ENCODE results near the gene ELF1.
A peak's percentile ranks its signal among the peaks of the same experiment; 100 is the strongest.
"Not testable (repeated sequence)": the region's sequence is repeated elsewhere in the genome, so short reads cannot be mapped to it uniquely, and the experiment has no call there.

Gene ELF1

DNA sequence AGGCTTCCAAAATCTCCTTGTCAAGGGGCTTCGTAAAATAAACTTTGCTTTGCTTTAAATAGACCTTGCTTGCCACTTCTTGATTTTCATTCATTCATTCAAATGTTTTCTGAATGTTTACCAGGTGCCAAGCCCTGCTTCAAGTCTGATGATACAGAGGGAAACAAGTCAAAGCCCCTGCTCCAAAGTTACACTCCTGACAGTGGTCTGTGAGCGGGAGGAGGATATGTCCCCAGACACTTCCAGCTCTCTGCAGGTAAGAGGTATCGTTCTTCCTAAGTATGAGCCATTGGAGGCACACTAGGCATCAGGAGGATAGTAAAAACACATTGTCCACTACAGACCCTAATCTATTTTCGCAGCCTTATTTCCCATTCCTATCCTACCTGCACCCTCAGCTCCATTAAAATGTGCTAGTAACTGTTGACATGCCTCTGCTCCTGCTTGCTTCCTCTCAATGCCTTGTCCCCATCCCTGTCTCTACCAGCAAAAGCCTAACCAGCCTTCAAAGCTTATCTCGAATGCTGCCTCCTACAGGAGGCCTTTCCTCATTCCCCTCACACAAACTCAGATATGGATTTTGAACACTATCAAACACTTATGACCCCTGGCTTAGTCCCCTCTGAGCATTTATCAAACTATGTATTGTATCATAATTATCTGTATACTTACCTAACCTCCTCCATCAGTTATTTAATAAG lies 36.0 kb upstream of the ELF1 start:
- in situ Hi-C loops (cut with HindIII; ENCODE audit: low sequenced_read_pairs) = no loop called here
- TF ChIP-seq, protein P1, sequence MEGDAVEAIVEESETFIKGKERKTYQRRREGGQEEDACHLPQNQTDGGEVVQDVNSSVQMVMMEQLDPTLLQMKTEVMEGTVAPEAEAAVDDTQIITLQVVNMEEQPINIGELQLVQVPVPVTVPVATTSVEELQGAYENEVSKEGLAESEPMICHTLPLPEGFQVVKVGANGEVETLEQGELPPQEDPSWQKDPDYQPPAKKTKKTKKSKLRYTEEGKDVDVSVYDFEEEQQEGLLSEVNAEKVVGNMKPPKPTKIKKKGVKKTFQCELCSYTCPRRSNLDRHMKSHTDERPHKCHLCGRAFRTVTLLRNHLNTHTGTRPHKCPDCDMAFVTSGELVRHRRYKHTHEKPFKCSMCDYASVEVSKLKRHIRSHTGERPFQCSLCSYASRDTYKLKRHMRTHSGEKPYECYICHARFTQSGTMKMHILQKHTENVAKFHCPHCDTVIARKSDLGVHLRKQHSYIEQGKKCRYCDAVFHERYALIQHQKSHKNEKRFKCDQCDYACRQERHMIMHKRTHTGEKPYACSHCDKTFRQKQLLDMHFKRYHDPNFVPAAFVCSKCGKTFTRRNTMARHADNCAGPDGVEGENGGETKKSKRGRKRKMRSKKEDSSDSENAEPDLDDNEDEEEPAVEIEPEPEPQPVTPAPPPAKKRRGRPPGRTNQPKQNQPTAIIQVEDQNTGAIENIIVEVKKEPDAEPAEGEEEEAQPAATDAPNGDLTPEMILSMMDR (IDR thresholded peaks at IDR 0.05; ENCODE audit: low read depth, low read length) = peak; percentile 36
- DNase-seq (ENCODE audit: low read depth, low spot score) = no peak
- H3K4me3 ChIP-seq (ENCODE audit: low read depth, low read length) = no peak overlapping the region

DNA sequence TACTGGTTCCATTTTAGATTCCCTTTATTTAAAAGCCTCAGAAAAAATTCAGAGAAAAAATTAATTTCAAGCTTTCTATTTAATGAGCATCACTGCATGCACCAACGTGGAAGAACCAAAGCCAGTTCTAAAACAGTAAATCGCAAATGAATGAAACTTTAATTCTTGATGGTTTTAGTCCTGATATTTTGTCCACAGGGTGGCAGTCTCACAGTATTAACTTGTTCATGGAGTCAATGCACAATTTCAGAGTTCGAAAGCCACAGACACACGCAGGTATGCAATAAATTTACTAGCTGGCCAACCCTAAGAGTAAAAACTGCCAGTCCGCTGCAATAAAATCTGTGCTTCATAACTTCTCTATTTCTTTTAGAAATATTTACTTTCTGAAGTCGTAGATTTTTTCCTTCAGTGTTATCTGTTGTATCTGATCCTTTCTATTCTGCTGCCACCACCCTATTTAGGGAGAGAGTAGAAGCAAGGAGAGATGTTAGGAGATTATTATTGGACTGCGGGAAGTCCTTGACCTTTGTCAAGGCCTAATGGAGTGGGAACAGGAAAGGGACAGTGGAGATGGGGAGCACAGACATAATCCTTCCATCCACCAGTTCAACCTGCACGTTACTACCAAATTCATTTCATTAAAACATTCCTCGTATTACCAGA lies 35.2 kb upstream of the ELF1 start:
- H3K4me3 ChIP-seq (ENCODE audit: low read depth, low read length) = no peak overlapping the region
- in situ Hi-C loops (cut with HindIII; ENCODE audit: low sequenced_read_pairs) = no loop called here
- TF ChIP-seq, protein P1 (IDR thresholded peaks at IDR 0.05; ENCODE audit: low read depth, low read length) = peak; percentile 46
- DNase-seq (ENCODE audit: low read depth, low spot score) = peak; percentile 61

DNA sequence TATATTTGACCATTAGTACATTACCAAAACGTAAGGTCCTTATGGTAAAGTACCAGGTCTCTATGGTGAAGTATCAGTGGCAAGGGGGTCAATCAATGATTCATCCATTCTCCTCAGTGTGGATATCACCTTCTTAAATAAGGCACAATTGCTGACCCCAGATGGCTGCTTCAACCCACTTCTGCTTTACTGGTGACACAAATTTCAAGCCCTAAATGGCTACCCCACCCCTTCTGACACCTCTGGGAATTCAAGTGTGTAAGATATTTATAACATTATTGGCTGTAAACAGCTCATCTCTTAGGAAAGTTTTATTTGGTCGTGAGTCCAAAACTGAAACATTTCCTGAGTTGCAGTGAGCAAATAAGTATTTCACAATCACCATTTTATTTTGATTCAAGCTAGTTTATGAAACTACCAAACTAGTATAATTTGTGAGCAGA lies 34.3 kb upstream of the ELF1 start:
- H3K4me3 ChIP-seq (ENCODE audit: low read depth, low read length) = no peak overlapping the region
- no peak for DNase-seq (ENCODE audit: low read depth, low spot score)
- TF ChIP-seq, protein P1 (IDR thresholded peaks at IDR 0.05; ENCODE audit: low read depth, low read length) = no peak
- in situ Hi-C loops (cut with HindIII; ENCODE audit: low sequenced_read_pairs) = no loop called here

DNA sequence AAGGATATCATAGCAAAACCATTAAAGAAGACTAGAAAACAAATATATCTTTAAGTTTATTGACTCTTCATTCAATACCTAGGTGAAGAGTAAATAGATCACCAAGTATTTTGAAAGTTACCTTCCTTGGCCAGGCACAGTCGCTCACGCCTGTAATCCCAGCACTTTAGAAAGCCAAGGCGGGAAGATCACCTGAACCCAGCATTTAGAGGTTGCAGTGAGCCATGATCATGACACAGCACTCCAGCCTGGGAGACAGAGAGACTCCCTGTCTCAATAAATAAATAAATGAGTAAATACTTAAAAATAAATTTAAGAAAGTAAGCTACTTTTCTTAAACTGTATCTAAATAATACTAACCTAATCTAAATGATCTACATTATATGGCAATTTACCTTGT lies 33.3 kb upstream of the ELF1 start:
- in situ Hi-C loops (cut with HindIII; ENCODE audit: low sequenced_read_pairs) = no loop called here
- DNase-seq (ENCODE audit: low read depth, low spot score) = no peak
- H3K4me3 ChIP-seq (ENCODE audit: low read depth, low read length) = no peak overlapping the region
- TF ChIP-seq, protein P1 (IDR thresholded peaks at IDR 0.05; ENCODE audit: low read depth, low read length) = no peak

DNA sequence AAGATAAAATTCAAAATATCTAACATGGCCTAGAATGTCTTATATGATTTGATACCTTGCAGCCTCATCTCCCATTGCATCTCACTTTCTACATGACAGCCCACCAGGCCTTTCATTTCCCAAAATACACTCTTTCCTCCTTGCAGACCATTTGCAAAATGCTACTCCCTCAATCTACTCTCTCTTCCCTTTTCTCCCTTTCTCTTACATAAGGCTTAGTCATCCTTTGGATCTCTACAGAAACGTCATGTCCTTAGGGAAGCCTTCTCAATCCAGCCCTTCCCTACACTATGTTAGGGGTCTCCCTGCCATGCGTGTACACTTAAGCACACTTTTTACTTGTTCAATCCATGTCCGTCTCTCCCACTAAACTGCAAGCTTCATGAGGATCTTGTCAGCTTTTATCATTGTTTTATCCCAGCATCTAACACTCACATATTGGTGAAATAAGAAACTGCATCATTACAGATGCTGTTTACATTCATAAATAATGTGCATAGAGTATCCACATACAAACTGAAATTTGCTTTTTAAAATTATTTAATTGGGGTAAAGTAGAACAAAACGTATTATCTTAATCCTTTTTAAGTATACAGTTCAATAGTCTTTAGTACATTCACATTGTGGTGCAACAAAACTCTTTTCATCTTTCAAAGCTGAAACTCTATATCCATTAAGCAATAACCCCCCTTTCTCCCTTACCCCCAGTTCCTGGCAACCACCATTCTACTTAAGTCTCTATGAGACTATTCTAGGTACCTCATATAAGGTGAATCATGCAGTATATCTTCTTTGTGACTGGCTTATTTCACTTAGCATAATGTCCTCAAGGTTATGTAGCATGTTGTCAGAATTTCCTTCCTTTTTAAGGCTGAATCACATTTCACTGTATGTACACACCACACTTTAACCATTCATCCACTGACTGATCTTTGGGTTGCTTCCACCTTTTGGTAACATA lies 30.6 kb upstream of the ELF1 start:
- in situ Hi-C loops (cut with HindIII; ENCODE audit: low sequenced_read_pairs) = no loop called here
- no peak overlapping the region for H3K4me3 ChIP-seq (ENCODE audit: low read depth, low read length)
- DNase-seq (ENCODE audit: low read depth, low spot score) = no peak
- TF ChIP-seq, protein P1 (IDR thresholded peaks at IDR 0.05; ENCODE audit: low read depth, low read length) = no peak

DNA sequence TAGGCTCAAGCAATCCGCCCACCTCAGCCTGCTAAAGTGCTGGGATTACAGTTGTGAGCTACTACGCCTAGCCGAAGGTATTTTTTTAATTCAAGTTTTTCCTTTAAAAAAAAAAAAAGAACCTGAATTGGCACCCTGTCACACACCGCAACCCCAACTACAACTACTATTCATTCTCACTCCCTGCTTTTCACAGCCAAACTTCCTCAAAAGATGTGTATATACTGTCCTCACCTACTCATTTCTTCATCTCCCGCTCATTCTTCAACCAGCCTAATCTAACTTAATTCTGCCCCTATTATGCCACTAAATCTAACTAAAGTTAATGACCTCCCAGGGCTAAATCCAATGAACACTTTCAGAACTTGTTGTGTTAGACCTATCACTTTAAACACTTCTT lies 29.5 kb upstream of the ELF1 start:
- in situ Hi-C loops (cut with HindIII; ENCODE audit: low sequenced_read_pairs) = no loop called here
- DNase-seq (ENCODE audit: low read depth, low spot score) = no peak
- TF ChIP-seq, protein P1 (IDR thresholded peaks at IDR 0.05; ENCODE audit: low read depth, low read length) = no peak
- no peak overlapping the region for H3K4me3 ChIP-seq (ENCODE audit: low read depth, low read length)

DNA sequence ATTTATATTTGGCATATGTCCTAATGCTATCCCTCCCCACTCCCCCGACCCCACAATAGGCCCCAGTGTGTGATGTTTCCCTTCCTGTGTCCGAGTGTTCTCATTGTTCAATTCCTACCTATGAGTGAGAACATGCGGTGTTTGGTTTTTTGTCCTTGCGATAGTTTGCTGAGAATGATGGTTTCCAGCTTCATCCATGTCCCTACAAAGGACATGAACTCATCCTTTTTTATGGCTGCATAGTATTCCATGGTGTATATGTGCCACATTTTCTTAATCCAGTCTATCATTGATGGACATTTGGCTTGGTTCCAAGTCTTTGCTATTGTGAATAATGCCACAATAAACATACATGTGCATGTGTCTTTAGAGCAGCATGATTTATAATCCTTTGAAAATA lies 23.3 kb upstream of the ELF1 start:
- in situ Hi-C loops (cut with HindIII; ENCODE audit: low sequenced_read_pairs); H3K4me3 ChIP-seq (ENCODE audit: low read depth, low read length); DNase-seq (ENCODE audit: low read depth, low spot score): not testable (repeated sequence)
